ENCODE results near the gene PATJ.

The PATJ gene

GRCh38 chr1:61993331-61993961, 251.2 kb downstream of the PATJ start:
- no peak for DNase-seq (ENCODE audit: low read depth)

- no peak for DNase-seq (ENCODE audit: low read depth)
These were observed 253.4 kb downstream of the PATJ start for GRCh38 chr1:61995641-61996040.

GRCh38 chr1:61997123-61997522, 254.8 kb downstream of the PATJ start:
- no peak for DNase-seq (ENCODE audit: low read depth)

GRCh38 chr1:62003777-62004176, 261.5 kb downstream of the PATJ start:
- no peak for DNase-seq (ENCODE audit: low read depth)

GRCh38 chr1:62006690-62007089, 264.4 kb downstream of the PATJ start:
- no peak for DNase-seq (ENCODE audit: low read depth)

GRCh38 chr1:62011006-62011405, 268.7 kb downstream of the PATJ start:
- DNase-seq (ENCODE audit: low read depth), result no peak

- DNase-seq (ENCODE audit: low read depth), result no peak
These were observed 269.8 kb downstream of the PATJ start for GRCh38 chr1:62012095-62012494.

- DNase-seq (ENCODE audit: low read depth), result no peak
These were observed 270.6 kb downstream of the PATJ start for GRCh38 chr1:62012836-62013235.

GRCh38 chr1:62013264-62013663, 271.0 kb downstream of the PATJ start:
- no peak for DNase-seq (ENCODE audit: low read depth)

- no peak for DNase-seq (ENCODE audit: low read depth)
These were observed 280.2 kb downstream of the PATJ start for GRCh38 chr1:62022382-62022983.

- DNase-seq (ENCODE audit: low read depth), result no peak
These were observed 282.4 kb downstream of the PATJ start for GRCh38 chr1:62024690-62025089.

GRCh38 chr1:62025154-62025553, 282.9 kb downstream of the PATJ start:
- DNase-seq (ENCODE audit: low read depth), result no peak

GRCh38 chr1:62025892-62026291, 283.6 kb downstream of the PATJ start:
- DNase-seq (ENCODE audit: low read depth), result no peak

- DNase-seq (ENCODE audit: low read depth), result no peak
These were observed 287.4 kb downstream of the PATJ start for GRCh38 chr1:62029704-62030103.

GRCh38 chr1:62034790-62035189, 292.5 kb downstream of the PATJ start:
- DNase-seq (ENCODE audit: low read depth), result no peak

- no peak for DNase-seq (ENCODE audit: low read depth)
These were observed 295.0 kb downstream of the PATJ start for GRCh38 chr1:62037274-62037673.

- DNase-seq (ENCODE audit: low read depth), result no peak
These were observed 296.5 kb downstream of the PATJ start for GRCh38 chr1:62038594-62039284.

GRCh38 chr1:62040450-62040849, 298.2 kb downstream of the PATJ start:
- DNase-seq (ENCODE audit: low read depth), result no peak

- no peak for DNase-seq (ENCODE audit: low read depth)
These were observed 298.7 kb downstream of the PATJ start for GRCh38 chr1:62040973-62041372.

- DNase-seq (ENCODE audit: low read depth), result no peak
These were observed 300.9 kb downstream of the PATJ start for GRCh38 chr1:62043154-62043553.

- no peak for DNase-seq (ENCODE audit: low read depth)
These were observed 303.3 kb downstream of the PATJ start for GRCh38 chr1:62045574-62045973.

- DNase-seq (ENCODE audit: low read depth), result no peak
These were observed 304.6 kb downstream of the PATJ start for GRCh38 chr1:62046927-62047326.

GRCh38 chr1:62050165-62050564, 307.9 kb downstream of the PATJ start:
- DNase-seq (ENCODE audit: low read depth), result no peak

- no peak for DNase-seq (ENCODE audit: low read depth)
These were observed 310.7 kb downstream of the PATJ start for GRCh38 chr1:62052946-62053345.

Data from stimulated activated CD4-positive, alpha-beta T cell treated with anti-CD3 and anti-CD28 coated beads, Interleukin-2, amount 100 ng/mL, for 4 hours (primary cell).